K562 (cell line): ENCODE data around the gene RPRML. TPM values are rescaled to one million over a fixed set of nuclear protein-coding genes. Genes with fewer than 3 reads are reported as not detected.

Experiments used
- ATAC-seq: fragments of 200-7000 bp; cut with Tn5 transposase; 3 replicates; pipeline ENCODE4 v1.9.1; 2020; ENCODE audit warnings: moderate library complexity
- Bru-seq: library from RNA; stranded (reverse); fragments of 400-500 nt; gene quantifications from one replicate; lab custom pipeline; 2021; lab: Mats Ljungman, UMichigan
- BruChase-seq, 2 experiments: library from RNA; stranded (reverse); fragments of 400-500 nt; gene quantifications; one replicate each; lab custom pipeline; 2021; lab: Mats Ljungman, UMichigan
- BruUV-seq: library from RNA; stranded (reverse); fragments of 400-500 nt; replicated peaks from 2 replicates; lab custom pipeline; 2021; lab: Mats Ljungman, UMichigan
- CTCF ChIA-PET: fragments of 300-600 bp; formaldehyde crosslinking; extraction: SDS; loops from one replicate; lab custom pipeline; 2021; ENCODE audit warnings: low intra/inter-chr PET ratio; lab: Yijun Ruan, JAX
- POLR2A ChIA-PET: fragments of 300-600, 350-650 bp; sonication (Branson Sonifier 250); formaldehyde crosslinking; extraction: SDS; loops from one replicate; lab custom pipeline; 2021; ENCODE audit warnings: antibody characterized with exemption, inconsistent platforms; lab: Yijun Ruan, JAX
- DNase-seq, 4 experiments: peaks; one replicate each; pipeline versions ENCODE4 v3.0.0 to v3.0.0-alpha.2; 2011 to 2018; ENCODE audit warnings: low spot score in 3 of 4, mixed read lengths in 3 of 4; ENCODE audit errors: extremely low read depth in 1 of 4
- FAIRE-seq: peaks from 2 replicates; lab custom pipeline; 2011; peaks lifted over from hg19 to GRCh38; lab: Jason Lieb, UNC
- H2AFZ ChIP-seq: 2 replicates; pipeline ENCODE4 v1.6.0; 2011; ENCODE audit warnings: low read depth, low read length, control low read depth, inconsistent platforms
- H3K27ac ChIP-seq: fragments of 200-600 bp; 3 replicates; pipeline ENCODE4 v1.8.0; 2011; ENCODE audit warnings: low read depth, mild to moderate bottlenecking, control low read depth, inconsistent platforms, low read length, moderate library complexity, mixed read lengths; ENCODE audit errors: extremely low read depth
- H3K27me3 ChIP-seq, 2 experiments: fragments of 300-600 bp in 1 of 2; 2 replicates in 1 of 2; 3 replicates in 1 of 2; pipeline versions ENCODE4 v1.6.0 to v1.8.0; 2011; ENCODE audit warnings: inconsistent platforms in 2 of 2, low read length in 2 of 2, mild to moderate bottlenecking in 1 of 2, mixed read lengths in 1 of 2, moderate library complexity in 1 of 2; ENCODE audit not compliant: control insufficient read depth in 2 of 2, insufficient read depth in 2 of 2
- H3K36me3 ChIP-seq: fragments of 300-600 bp; 3 replicates; pipeline ENCODE4 v1.8.0; 2011; ENCODE audit warnings: mild to moderate bottlenecking, low read length, inconsistent platforms; ENCODE audit not compliant: control insufficient read depth, insufficient read depth
- H3K4me1 ChIP-seq, 2 experiments: fragments of 200-600 bp in 1 of 2; replicated peaks in 1 of 2; 2 replicates in 1 of 2; 3 replicates in 1 of 2; pipeline versions ENCODE4 v1.5.1 to v1.8.0; 2011; ENCODE audit warnings: inconsistent platforms in 2 of 2, low read length in 2 of 2, mild to moderate bottlenecking in 1 of 2, mixed read lengths in 1 of 2, moderate library complexity in 1 of 2; ENCODE audit not compliant: control insufficient read depth in 2 of 2, insufficient read depth in 2 of 2
- H3K4me2 ChIP-seq: 2 replicates; pipeline ENCODE4 v1.6.1; 2011; ENCODE audit warnings: low read length, control low read depth, inconsistent platforms, mixed read lengths; ENCODE audit not compliant: insufficient read depth
- H3K4me3 ChIP-seq: fragments of 200-600 bp; sonication (generic), shearing (Covaris generic); 2 replicates; pipeline ENCODE4 v1.5.1; 2016; ENCODE audit warnings: control low read depth, inconsistent platforms
- H3K79me2 ChIP-seq: fragments of 200-600 bp; 3 replicates; pipeline ENCODE4 v1.8.0; 2011; ENCODE audit warnings: low read length, inconsistent platforms; ENCODE audit not compliant: control insufficient read depth, insufficient read depth
- H3K9ac ChIP-seq, 2 experiments: 2 replicates each; pipeline versions ENCODE4 v1.6.0 to v1.6.1; 2011; ENCODE audit warnings: low read depth in 2 of 2, low read length in 2 of 2, control low read depth in 1 of 2, inconsistent platforms in 1 of 2, mild to moderate bottlenecking in 1 of 2, mixed read lengths in 1 of 2; ENCODE audit not compliant: insufficient read depth in 1 of 2
- H3K9me1 ChIP-seq: one replicate; pipeline ENCODE4 v1.6.0; 2011; ENCODE audit warnings: inconsistent platforms, mild to moderate bottlenecking, low read length, moderate library complexity; ENCODE audit not compliant: control insufficient read depth, insufficient read depth
- H3K9me3 ChIP-seq: replicated peaks from 2 replicates; pipeline ENCODE4 v1.5.1; 2011; ENCODE audit warnings: low read depth, low read length, inconsistent platforms; ENCODE audit not compliant: control insufficient read depth, insufficient read depth
- H4K20me1 ChIP-seq: replicated peaks from 2 replicates; pipeline ENCODE4 v1.6.1; 2011; ENCODE audit warnings: low read length, inconsistent platforms, mixed read lengths; ENCODE audit not compliant: control insufficient read depth, insufficient read depth
- JUND ChIP-seq, 2 experiments: IDR thresholded peaks; 2 replicates in 1 of 2; 3 replicates in 1 of 2; pipeline ENCODE4 v1.6.1; 2011; ENCODE audit warnings: borderline replicate concordance in 2 of 2, low read depth in 2 of 2, low read length in 2 of 2, improper control_type of control experiment in 1 of 2, missing biosample characterization in 1 of 2, missing genetic modification characterization in 1 of 2, missing genetic modification reagents in 1 of 2
- NRF1 ChIP-seq, 2 experiments: fragments of 450-650 bp; IDR thresholded peaks in 1 of 2; conservative IDR thresholded peaks in 1 of 2; 2 replicates each; pipeline ENCODE4 v1.6.1; 2014; ENCODE audit warnings: mild to moderate bottlenecking in 2 of 2
- ZNF133 ChIP-seq: fragments of 250-450 bp; sonication (Bioruptor Pico); IDR thresholded peaks from 2 replicates; pipeline ENCODE4 v1.4.0; 2020; ENCODE audit warnings: mild to moderate bottlenecking
- WGBS: fragments of 100-300 bp; shearing (Covaris generic); methylation state at CpG from one replicate; pipeline ENCODE4 v1.1.6; 2016; ENCODE audit warnings: low coverage, mixed read lengths; ENCODE audit not compliant: insufficient coverage; ENCODE audit errors: missing lambda C conversion rate; 5-methylcytosine and 5-hydroxymethylcytosine counted together
- in situ Hi-C: fragments of 300-500 bp; cut with MboI; formaldehyde crosslinking; loops from 4 replicates; pipeline ENCODE4 v1.15.0; 2018; ENCODE audit warnings: inconsistent platforms, mixed read lengths
- intact Hi-C: fragments of 100-400 bp; cut with micrococcal nuclease; formaldehyde crosslinking; loops from 2 replicates; pipeline ENCODE4 v1.14.2; 2022
- long read RNA-seq, 3 experiments: library from polyadenylated mRNA in 2 of 3; library from RNA in 1 of 3; unstranded in 2 of 3; stranded (forward) in 1 of 3; transcript quantifications; one replicate each; pipeline ENCODE4 v2.0.0, GENCODE V29; 2019 to 2022
- polyA minus RNA-seq, 3 experiments: library from RNA; depleted of rRNA, polyadenylated mRNA; stranded (reverse); fragments of >200 nt; gene quantifications; 2 replicates each; pipeline ENCODE4 v1.2.3, GENCODE V29; 2011
- polyA plus RNA-seq, 8 experiments: library from polyadenylated mRNA; depleted of rRNA in 4 of 8; stranded (reverse) in 5 of 8; unstranded in 3 of 8; fragments of >200 nt; fragmentation: Nextera tagmentation in 2 of 8; fragmentation: Illumina TruSeq in 1 of 8; extraction: Ambion mirVana in 2 of 8; extraction: Trizol in 1 of 8; gene quantifications; 2 replicates each; pipeline versions ENCODE4 v1.2.1 to v1.2.3, GENCODE V29; 2011 to 2014; ENCODE audit warnings: inconsistent platforms in 1 of 8, missing spikeins in 1 of 8
- total RNA-seq, 7 experiments: library from RNA; depleted of rRNA in 6 of 7; stranded (reverse); fragments of >200 nt in 6 of 7; fragmentation: Illumina TruSeq in 2 of 7; extraction: Trizol in 2 of 7; gene quantifications; 2 replicates each; pipeline versions ENCODE4 v1.2.1 to v1.2.3, GENCODE V29; 2011 to 2021; ENCODE audit warnings: low replicate concordance in 1 of 7
- TF ChIP-seq, protein P1 (sequence below): sonication (generic); formaldehyde crosslinking; IDR thresholded peaks from 2 replicates; pipeline ENCODE4 v1.8.0; 2022; ENCODE audit warnings: mild to moderate bottlenecking, missing genetic modification reagents
- TF ChIP-seq, protein P2 (sequence below): fragments of 450-650 bp; formaldehyde crosslinking; IDR thresholded peaks from 2 replicates; pipeline ENCODE4 v1.4.0; 2020; ENCODE audit warnings: mild to moderate bottlenecking, moderate library complexity

RPRML gene
- total RNA-seq (2011; cell fraction: chromatin; rRNA removed; ENCODE audit: low replicate concordance): not detected in 2 replicates
- total RNA-seq (2011; cell fraction: nucleolus; rRNA removed): not detected in 2 replicates
- not detected in 2 replicates for total RNA-seq (2011; cell fraction: nucleoplasm; rRNA removed)
- total RNA-seq (2014; rRNA removed): not detected in 2 replicates
- total RNA-seq (2014; rRNA removed; fragmentation: Illumina TruSeq; extraction: Trizol): not detected in 2 replicates
- total RNA-seq (2015; rRNA removed; fragmentation: Illumina TruSeq; extraction: Trizol): not detected in 2 replicates
- total RNA-seq (2021): 0.16 TPM in 1 of 2 replicates, not detected in the other
- polyA plus RNA-seq (2011; rRNA removed): not detected in 2 replicates
- polyA plus RNA-seq (2011; cell fraction: cytosol; rRNA removed): 0.06 TPM in 1 of 2 replicates, not detected in the other
- not detected in 2 replicates for polyA plus RNA-seq (2011; cell fraction: nucleus; rRNA removed)
- not detected in 2 replicates for polyA plus RNA-seq (2012)
- polyA plus RNA-seq (2014; fragmentation: Illumina TruSeq; extraction: Trizol): not detected in 2 replicates
- not detected for polyA plus RNA-seq (2014; fragmentation: Nextera tagmentation; extraction: Ambion mirVana)
- 0.20 TPM in 1 of 2 replicates, not detected in the other for polyA plus RNA-seq (2014; rRNA removed)
- polyA minus RNA-seq (2011; rRNA and poly(A)+ RNA removed): not detected in 2 replicates
- polyA minus RNA-seq (2011; cell fraction: cytosol; rRNA and poly(A)+ RNA removed): not detected in 2 replicates
- not detected in 2 replicates for polyA minus RNA-seq (2011; cell fraction: nucleus; rRNA and poly(A)+ RNA removed)
- Bru-seq, nascent RNA: percentile 26 among the genes with signal in this experiment
- not detected for BruChase-seq, experiment 1, labeled RNA remaining after a 2-hour chase
- BruChase-seq, experiment 2, labeled RNA remaining after a 6-hour chase: not detected
- long read RNA-seq, experiment 1, partial matches to known transcripts: 0 of 1 reads
- long read RNA-seq, experiment 1, other reads (novel, unspliced or antisense): 0 of 1 reads
- long read RNA-seq, experiment 2: 0 reads
- long read RNA-seq, experiment 3: 0 reads

DNA sequence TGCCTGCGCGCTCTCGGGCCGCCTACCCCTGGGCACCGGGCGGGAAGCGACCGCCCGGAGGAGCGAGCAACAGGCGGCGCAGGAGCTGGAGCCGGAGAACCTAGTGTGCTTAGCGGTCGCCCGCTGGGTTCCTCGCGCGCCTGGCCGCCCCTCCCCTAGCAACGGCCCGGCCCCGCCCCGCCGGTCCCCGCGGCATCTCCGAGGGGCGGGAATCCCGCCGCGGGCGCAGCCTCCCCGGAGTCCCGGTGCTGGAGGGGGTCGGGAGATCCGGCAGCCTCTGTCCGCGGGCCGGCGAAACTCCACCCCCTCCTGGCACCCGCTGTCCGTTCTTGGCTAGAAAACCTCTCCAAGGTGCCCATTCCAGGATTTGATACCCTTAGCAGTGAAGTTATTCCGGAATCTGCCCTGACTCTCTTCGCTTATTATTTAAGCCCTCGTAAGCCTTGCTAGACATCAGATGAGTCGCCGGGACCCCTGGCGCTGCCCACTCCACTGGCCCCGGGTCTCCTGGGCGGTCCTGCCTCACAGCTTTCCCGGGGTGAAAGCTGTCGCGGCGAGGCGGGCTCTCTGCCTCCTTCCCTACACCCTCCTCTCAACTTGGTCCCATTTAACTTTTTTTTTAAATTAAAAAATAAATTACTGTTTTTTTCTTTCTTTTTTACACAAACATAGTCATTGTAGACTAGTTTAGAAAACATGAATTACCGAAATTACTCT is at the start of gene RPRML:
Gene RPRML, minus strand, starts transcription at position 107 of the 717 bp plus-strand sequence. CDS start 246 bp downstream, outside the sequence.
- Histone ChIP-seq H3K9me1 (no peaks in the 10 kb centered on the region), H3K27me3 (peaks cover 18 to 45% of the 10 kb centered on the region in 2 experiments; a peak in 4 of 5 replicates), H3K27ac (no peak within 1 kb of the TSS), H4K20me1 (no peaks in the 10 kb centered on the region; the same call in 1 of the 2 replicates), H3K4me3 (peak within 1 kb of the TSS; percentile 28; the same call in 1 of the 2 replicates), H3K9me3 (no peaks in the 10 kb centered on the region), H3K9ac (peak within 1 kb of the TSS in 1 of 2 experiments; percentile 65; a peak in 2 of 4 replicates), H3K4me1 (peaks cover 10 to 30% of the 10 kb centered on the region in 2 experiments; a peak in 4 of 5 replicates), H2AFZ (0 out of 2 replicates have a peak within 1 kb of the TSS, but pooled peaks have one; percentile 45), H3K36me3 (no peaks in the 10 kb centered on the region), H3K79me2 (no peaks in the 10 kb centered on the region), H3K4me2 (peak within 1 kb of the TSS; percentile 65)
- FAIRE-seq: no peak
- no TSS peak for BruUV-seq
- peak; percentile 34 to 77 (median 56) for DNase-seq
- ChIA-PET CTCF (no interaction called here), POLR2A (no interaction called here)
- intact Hi-C loops (no loop called here), in situ Hi-C loops (loop anchor here (25.0 kb wide), 1 partner anchor 633 kb away; no protein-coding TSS in a partner anchor)
- 17% methylated on average over 25 of the region's 57 CpGs for WGBS
- TF ChIP-seq ZNF133 (CRISPR knock-in tag) (no peak), NRF1 (conservative IDR thresholded peaks at IDR 0.05 in 1 of 2, IDR thresholded peaks at IDR 0.05 in 1 of 2) (0 out of 4 replicates have a peak, but pooled peaks of 1 of the 2 experiments have one; percentile 8), JUND (IDR thresholded peaks at IDR 0.05; ENCODE audit: borderline replicate concordance, low read depth, low read length) (no peak), JUND (tag; IDR thresholded peaks at IDR 0.05; ENCODE audit: borderline replicate concordance, low read depth, low read length) (no peak)
- TF ChIP-seq, protein P1, sequence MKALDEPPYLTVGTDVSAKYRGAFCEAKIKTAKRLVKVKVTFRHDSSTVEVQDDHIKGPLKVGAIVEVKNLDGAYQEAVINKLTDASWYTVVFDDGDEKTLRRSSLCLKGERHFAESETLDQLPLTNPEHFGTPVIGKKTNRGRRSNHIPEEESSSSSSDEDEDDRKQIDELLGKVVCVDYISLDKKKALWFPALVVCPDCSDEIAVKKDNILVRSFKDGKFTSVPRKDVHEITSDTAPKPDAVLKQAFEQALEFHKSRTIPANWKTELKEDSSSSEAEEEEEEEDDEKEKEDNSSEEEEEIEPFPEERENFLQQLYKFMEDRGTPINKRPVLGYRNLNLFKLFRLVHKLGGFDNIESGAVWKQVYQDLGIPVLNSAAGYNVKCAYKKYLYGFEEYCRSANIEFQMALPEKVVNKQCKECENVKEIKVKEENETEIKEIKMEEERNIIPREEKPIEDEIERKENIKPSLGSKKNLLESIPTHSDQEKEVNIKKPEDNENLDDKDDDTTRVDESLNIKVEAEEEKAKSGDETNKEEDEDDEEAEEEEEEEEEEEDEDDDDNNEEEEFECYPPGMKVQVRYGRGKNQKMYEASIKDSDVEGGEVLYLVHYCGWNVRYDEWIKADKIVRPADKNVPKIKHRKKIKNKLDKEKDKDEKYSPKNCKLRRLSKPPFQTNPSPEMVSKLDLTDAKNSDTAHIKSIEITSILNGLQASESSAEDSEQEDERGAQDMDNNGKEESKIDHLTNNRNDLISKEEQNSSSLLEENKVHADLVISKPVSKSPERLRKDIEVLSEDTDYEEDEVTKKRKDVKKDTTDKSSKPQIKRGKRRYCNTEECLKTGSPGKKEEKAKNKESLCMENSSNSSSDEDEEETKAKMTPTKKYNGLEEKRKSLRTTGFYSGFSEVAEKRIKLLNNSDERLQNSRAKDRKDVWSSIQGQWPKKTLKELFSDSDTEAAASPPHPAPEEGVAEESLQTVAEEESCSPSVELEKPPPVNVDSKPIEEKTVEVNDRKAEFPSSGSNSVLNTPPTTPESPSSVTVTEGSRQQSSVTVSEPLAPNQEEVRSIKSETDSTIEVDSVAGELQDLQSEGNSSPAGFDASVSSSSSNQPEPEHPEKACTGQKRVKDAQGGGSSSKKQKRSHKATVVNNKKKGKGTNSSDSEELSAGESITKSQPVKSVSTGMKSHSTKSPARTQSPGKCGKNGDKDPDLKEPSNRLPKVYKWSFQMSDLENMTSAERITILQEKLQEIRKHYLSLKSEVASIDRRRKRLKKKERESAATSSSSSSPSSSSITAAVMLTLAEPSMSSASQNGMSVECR: 0 out of 2 replicates have a peak, but pooled peaks have one; percentile 27
- TF ChIP-seq, protein P2, sequence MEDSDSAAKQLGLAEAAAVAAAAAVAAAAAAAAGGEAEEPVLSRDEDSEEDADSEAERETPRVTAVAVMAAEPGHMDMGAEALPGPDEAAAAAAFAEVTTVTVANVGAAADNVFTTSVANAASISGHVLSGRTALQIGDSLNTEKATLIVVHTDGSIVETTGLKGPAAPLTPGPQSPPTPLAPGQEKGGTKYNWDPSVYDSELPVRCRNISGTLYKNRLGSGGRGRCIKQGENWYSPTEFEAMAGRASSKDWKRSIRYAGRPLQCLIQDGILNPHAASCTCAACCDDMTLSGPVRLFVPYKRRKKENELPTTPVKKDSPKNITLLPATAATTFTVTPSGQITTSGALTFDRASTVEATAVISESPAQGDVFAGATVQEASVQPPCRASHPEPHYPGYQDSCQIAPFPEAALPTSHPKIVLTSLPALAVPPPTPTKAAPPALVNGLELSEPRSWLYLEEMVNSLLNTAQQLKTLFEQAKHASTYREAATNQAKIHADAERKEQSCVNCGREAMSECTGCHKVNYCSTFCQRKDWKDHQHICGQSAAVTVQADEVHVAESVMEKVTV: no peak
- ATAC-seq: peak; percentile 52
